Loucy (cell line): ENCODE results near the gene CCDC83.

Experiments used
- CTCF ChIP-seq: fragments of 200-600 bp; sonication (generic); conservative IDR thresholded peaks from 2 replicates; pipeline ENCODE4 v1.5.1; 2014; ENCODE audit warnings: mild to moderate bottlenecking, antibody characterized with exemption, low read length
- EZH2phosphoT487 ChIP-seq: fragments of 200-600 bp; IDR thresholded peaks from 2 replicates; pipeline ENCODE4 v1.6.1; 2018; ENCODE audit warnings: antibody characterized with exemption, mild to moderate bottlenecking, moderate library complexity, borderline replicate concordance

GRCh38 chr11:85898456-85898855 lies 43.3 kb downstream of the CCDC83 start:
- no peak for TF ChIP-seq CTCF
- TF ChIP-seq EZH2phosphoT487: no peak
